Measurements from ENCODE around the gene PHB1. TPM values are rescaled to one million over a fixed set of nuclear protein-coding genes. Genes with fewer than 3 reads are reported as not detected.
A peak's percentile ranks its signal among the peaks of the same experiment; 100 is the strongest.

PHB1 gene
- total RNA-seq, 1 donor from 2014 or later = 184 TPM

GRCh38 chr17:49357516-49357915, 57.2 kb downstream of the PHB1 start:
- H3K27ac Mint-ChIP-seq = peak overlapping the region; percentile 96
- H3K4me3 Mint-ChIP-seq = peak overlapping the region; percentile 33
- DNase-seq = no peak
- ATAC-seq (ENCODE audit: low read depth) = no peak
- ChIA-PET POLR2A (interaction anchor here (0.6 to 8.5 kb wide), 6 partner anchors 10 to 142 kb away, joined by 3 to 109 read pairs (median 20); no protein-coding TSS in a partner anchor), CTCF (interaction anchor here (1.6 to 5.5 kb wide), 4 partner anchors 11 to 42 kb away, joined by 3 to 31 read pairs (median 8); no protein-coding TSS in a partner anchor)
- no peak for TF ChIP-seq CTCF (IDR thresholded peaks at IDR 0.05)
- intact Hi-C loops (cut with micrococcal nuclease) = no loop called here
- peaks cover 72% of the 10 kb centered on the region for H3K4me1 Mint-ChIP-seq
- H3K36me3 Mint-ChIP-seq (ENCODE audit: low read depth) = peaks cover 9% of the 10 kb centered on the region
- no peaks in the 10 kb centered on the region for H3K9me3 Mint-ChIP-seq
- no peaks in the 10 kb centered on the region for H3K27me3 Mint-ChIP-seq

GRCh38 chr17:49356320-49356719, 58.4 kb downstream of the PHB1 start:
- intact Hi-C loops (cut with micrococcal nuclease) = no loop called here
- Mint-ChIP-seq H3K9me3 (no peaks in the 10 kb centered on the region), H3K27me3 (no peaks in the 10 kb centered on the region), H3K36me3 (ENCODE audit: low read depth) (peaks cover 9% of the 10 kb centered on the region), H3K27ac (peak overlapping the region; percentile 56), H3K4me1 (peaks cover 70% of the 10 kb centered on the region), H3K4me3 (no peak overlapping the region)
- TF ChIP-seq CTCF (IDR thresholded peaks at IDR 0.05) = no peak
- CTCF ChIA-PET = no interaction called here
- POLR2A ChIA-PET = interaction anchor here (0.5 to 6.9 kb wide), 2 partner anchors 13 to 49 kb away, joined by 3 to 85 read pairs; no protein-coding TSS in a partner anchor
- ATAC-seq (ENCODE audit: low read depth) (no peak), DNase-seq (no peak)

Other genes starting within 250 kb of the PHB1 start
- gene GNGT2, start 204.3 kb downstream of the PHB1 start, total RNA-seq = 8.1 and 9.8 TPM in 2 replicates
- 6.5 and 9.7 TPM in 2 replicates for gene ABI3, start 204.2 kb downstream of the PHB1 start, total RNA-seq
- 0.59 TPM in 1 of 2 replicates, not detected in the other for gene PHOSPHO1, start 184.1 kb downstream of the PHB1 start, total RNA-seq
- 37.1 and 40.6 TPM in 2 replicates for gene ZNF652, start 52.6 kb downstream of the PHB1 start, total RNA-seq
- gene NGFR, start 80.4 kb upstream of the PHB1 start, total RNA-seq = 1.2 and 1.3 TPM in 2 replicates
- gene NXPH3, start 161.0 kb upstream of the PHB1 start, total RNA-seq = not detected in 2 replicates

All from activated B cell treated with CpG ODN at 0.5 μM for 24 hours (primary cell).